Measurements from ENCODE around the gene EREG.
A peak's percentile ranks its signal among the peaks of the same experiment; 100 is the strongest.

EREG gene

GRCh38 chr4:74423104-74423503 lies 58.2 kb downstream of the EREG start:
- DNase-seq (ENCODE audit: low read depth), result no peak
- H3K4me3 ChIP-seq (ENCODE audit: low read depth, low read length), result no peak overlapping the region
- TF ChIP-seq POLR2A (IDR thresholded peaks at IDR 0.05; ENCODE audit: extremely low read depth, insufficient read length), result no peak
- TF ChIP-seq MAX (IDR thresholded peaks at IDR 0.05; ENCODE audit: low read depth, low read length), result no peak
- no peak for TF ChIP-seq MYC (IDR thresholded peaks at IDR 0.05; ENCODE audit: low read depth, low read length)

GRCh38 chr4:74424111-74424510 lies 59.2 kb downstream of the EREG start:
- no peak overlapping the region for H3K4me3 ChIP-seq (ENCODE audit: low read depth, low read length)
- no peak for DNase-seq (ENCODE audit: low read depth)
- TF ChIP-seq POLR2A (IDR thresholded peaks at IDR 0.05; ENCODE audit: extremely low read depth, insufficient read length), result no peak
- no peak for TF ChIP-seq MYC (IDR thresholded peaks at IDR 0.05; ENCODE audit: low read depth, low read length)
- TF ChIP-seq MAX (IDR thresholded peaks at IDR 0.05; ENCODE audit: low read depth, low read length), result no peak
- TF ChIP-seq CTCF (IDR thresholded peaks at IDR 0.05; ENCODE audit: low read depth, low read length), result no peak

- H3K4me3 ChIP-seq (ENCODE audit: low read depth, low read length), result no peak overlapping the region
- DNase-seq (ENCODE audit: low read depth), result no peak
- TF ChIP-seq CTCF (IDR thresholded peaks at IDR 0.05; ENCODE audit: low read depth, low read length) (no peak), POLR2A (IDR thresholded peaks at IDR 0.05; ENCODE audit: extremely low read depth, insufficient read length) (no peak), MYC (IDR thresholded peaks at IDR 0.05; ENCODE audit: low read depth, low read length) (no peak), MAX (IDR thresholded peaks at IDR 0.05; ENCODE audit: low read depth, low read length) (no peak)
These were observed 61.2 kb downstream of the EREG start for GRCh38 chr4:74426101-74426500.

- no peak for DNase-seq (ENCODE audit: low read depth)
- TF ChIP-seq MYC (IDR thresholded peaks at IDR 0.05; ENCODE audit: low read depth, low read length), result no peak
- TF ChIP-seq MAX (IDR thresholded peaks at IDR 0.05; ENCODE audit: low read depth, low read length), result no peak
- no peak for TF ChIP-seq CTCF (IDR thresholded peaks at IDR 0.05; ENCODE audit: low read depth, low read length)
- TF ChIP-seq POLR2A (IDR thresholded peaks at IDR 0.05; ENCODE audit: extremely low read depth, insufficient read length), result no peak
These were observed 63.3 kb downstream of the EREG start for GRCh38 chr4:74428276-74428675.

GRCh38 chr4:74431113-74431826 lies 66.3 kb downstream of the EREG start:
- DNase-seq (ENCODE audit: low read depth), result peak; percentile 48
- TF ChIP-seq MAX (IDR thresholded peaks at IDR 0.05; ENCODE audit: low read depth, low read length), result no peak
- no peak overlapping the region for H3K4me3 ChIP-seq (ENCODE audit: low read depth, low read length)

More at GRCh38 chr4:74428276-74428675, 63.3 kb downstream of the EREG start:
- no peak overlapping the region for H3K4me3 ChIP-seq (ENCODE audit: low read depth, low read length)

- TF ChIP-seq MAX (IDR thresholded peaks at IDR 0.05; ENCODE audit: low read depth, low read length), result no peak
- no peak for TF ChIP-seq POLR2A (IDR thresholded peaks at IDR 0.05; ENCODE audit: extremely low read depth, insufficient read length)
- no peak for TF ChIP-seq MYC (IDR thresholded peaks at IDR 0.05; ENCODE audit: low read depth, low read length)
- no peak for TF ChIP-seq CTCF (IDR thresholded peaks at IDR 0.05; ENCODE audit: low read depth, low read length)
- no peak for DNase-seq (ENCODE audit: low read depth)
- H3K4me3 ChIP-seq (ENCODE audit: low read depth, low read length), result no peak overlapping the region
These were observed 68.1 kb downstream of the EREG start for GRCh38 chr4:74433043-74433442.

All from NB4 (cell line).